B cell (primary cell): Measurements from ENCODE around the gene ZMIZ1. TPM values are rescaled to one million over a fixed set of nuclear protein-coding genes. Genes with fewer than 3 reads are reported as not detected.

Source experiments
- ATAC-seq: fragments of 200-7000 bp; cut with Tn5 transposase; one replicate; pipeline ENCODE4 v1.10.0; 2021; ENCODE audit warnings: low read depth, mild to moderate bottlenecking, moderate number of reproducible peaks, moderate library complexity
- CTCF ChIA-PET: fragments of 350-600 bp; sonication (Branson Sonifier 250); formaldehyde crosslinking; loops from one replicate; lab custom pipeline; 2021; ENCODE audit warnings: antibody characterized with exemption, inconsistent platforms; lab: Charles Lee
- POLR2A ChIA-PET: fragments of 350-600 bp; sonication (Branson Sonifier 250); formaldehyde crosslinking; loops from one replicate; lab custom pipeline; 2021; ENCODE audit warnings: antibody characterized with exemption; lab: Charles Lee
- DNase-seq: peaks from one replicate; pipeline ENCODE4 v3.0.0; 2013
- H2AFZ ChIP-seq: 2 replicates; pipeline ENCODE4 v1.6.1; 2012; ENCODE audit warnings: mild to moderate bottlenecking, low read depth, low read length; ENCODE audit not compliant: insufficient read depth, poor library complexity, severe bottlenecking
- H3K27ac ChIP-seq, 2 donors: 1 replicate in 1 of 2; 2 replicates in 1 of 2; pipeline ENCODE4 v1.5.1; 2012 to 2013; ENCODE audit warnings: low read length in 2 of 2, mild to moderate bottlenecking in 2 of 2, moderate library complexity in 1 of 2
- H3K27me3 ChIP-seq, 4 experiments: fragments of 200-600 bp in 1 of 4; sonication (generic) in 1 of 4; replicated peaks in 1 of 4; 1 replicate in 2 of 4; 2 replicates in 2 of 4; pipeline versions ENCODE4 v1.6.1 to v1.7.0; 2013 to 2016; ENCODE audit warnings: low read length in 3 of 4, mild to moderate bottlenecking in 2 of 4, mixed read lengths in 1 of 4, moderate library complexity in 1 of 4; ENCODE audit not compliant: insufficient read depth in 4 of 4, control insufficient read depth in 3 of 4; ENCODE audit errors: control extremely low read depth in 1 of 4
- H3K36me3 ChIP-seq, 2 experiments: replicated peaks in 1 of 2; 1 replicate in 1 of 2; 2 replicates in 1 of 2; pipeline versions ENCODE4 v1.6.1 to v1.7.1; 2013; ENCODE audit warnings: low read length in 1 of 2; ENCODE audit not compliant: insufficient read depth in 2 of 2, control insufficient read depth in 1 of 2; ENCODE audit errors: control extremely low read depth in 1 of 2, extremely low read depth in 1 of 2
- H3K4me1 ChIP-seq, 2 donors: fragments of 200-600 bp in 1 of 2; sonication (generic) in 1 of 2; 1 replicate in 1 of 2; 2 replicates in 1 of 2; pipeline versions ENCODE4 v1.5.1 to v1.6.1; 2013 to 2017; ENCODE audit warnings: low read length in 2 of 2; ENCODE audit not compliant: control insufficient read depth in 2 of 2, insufficient read depth in 2 of 2
- H3K4me2 ChIP-seq: replicated peaks from 2 replicates; pipeline ENCODE3; 2012; ENCODE audit warnings: mild to moderate bottlenecking, low read depth, low read length; ENCODE audit not compliant: poor library complexity, severe bottlenecking
- H3K4me3 ChIP-seq, 5 experiments: fragments of 200-600 bp in 1 of 5; sonication (generic) in 1 of 5; 1 replicate in 3 of 5; 2 replicates in 2 of 5; pipeline versions ENCODE4 v1.5.1 to v1.7.0; 2011 to 2016; ENCODE audit warnings: low read length in 4 of 5, mild to moderate bottlenecking in 4 of 5, low read depth in 2 of 5, control low read depth in 1 of 5, moderate library complexity in 1 of 5; ENCODE audit not compliant: insufficient read depth in 1 of 5; ENCODE audit errors: control extremely low read depth in 1 of 5, extremely low read depth in 1 of 5
- H3K79me2 ChIP-seq: fragments of 200-600 bp; sonication (generic); one replicate; pipeline ENCODE4 v1.6.0; 2016; ENCODE audit warnings: low read length; ENCODE audit not compliant: control insufficient read depth, insufficient read depth
- H3K9ac ChIP-seq: fragments of 200-600 bp; sonication (generic); 2 replicates; pipeline ENCODE4 v1.6.1; 2017; ENCODE audit warnings: mild to moderate bottlenecking, low read length, moderate library complexity
- H3K9me3 ChIP-seq, 3 donors: one replicate each; pipeline versions ENCODE4 v1.6.1 to v1.7.1; 2013; ENCODE audit warnings: low read length in 2 of 3; ENCODE audit not compliant: control insufficient read depth in 2 of 3, insufficient read depth in 1 of 3; ENCODE audit errors: control extremely low read depth in 1 of 3
- H4K20me1 ChIP-seq: 2 replicates; pipeline ENCODE4 v1.6.0; 2012; ENCODE audit warnings: mild to moderate bottlenecking, low read length; ENCODE audit not compliant: insufficient read depth, control insufficient read depth, poor library complexity, severe bottlenecking
- H3K27ac Mint-ChIP-seq: one replicate; pipeline ENCODE4 v1.8.0; 2021; ENCODE audit warnings: mixed read lengths
- H3K27me3 Mint-ChIP-seq: one replicate; pipeline ENCODE4 v1.8.0; 2021; ENCODE audit warnings: mixed read lengths
- H3K4me1 Mint-ChIP-seq: one replicate; pipeline ENCODE4 v1.8.0; 2021; ENCODE audit warnings: mixed read lengths
- H3K4me3 Mint-ChIP-seq: one replicate; pipeline ENCODE4 v1.8.0; 2021; ENCODE audit warnings: mixed read lengths
- H3K9me3 Mint-ChIP-seq: one replicate; pipeline ENCODE4 v1.8.0; 2022; ENCODE audit warnings: mixed read lengths; ENCODE audit not compliant: insufficient read depth
- EZH2 ChIP-seq: IDR thresholded peaks from 2 replicates; pipeline ENCODE4 v1.6.1; 2012; ENCODE audit warnings: borderline replicate concordance, low read depth, mild to moderate bottlenecking, moderate library complexity, low read length; ENCODE audit not compliant: insufficient read depth, poor library complexity, severe bottlenecking
- WGBS: methylation state at CpG from one replicate; pipeline ENCODE4 v1.1.5; 2013; ENCODE audit warnings: missing lambda C conversion rate; ENCODE audit not compliant: insufficient coverage; 5-methylcytosine and 5-hydroxymethylcytosine counted together
- intact Hi-C: fragments of 100-400 bp; cut with micrococcal nuclease; formaldehyde crosslinking; loops from one replicate; pipeline ENCODE4 v1.10.0; 2022
- polyA plus RNA-seq: library from polyadenylated mRNA; depleted of rRNA; stranded (reverse); fragments of >200 nt; gene quantifications from 2 replicates; pipeline ENCODE4 v1.2.3, GENCODE V29; 2012
- total RNA-seq, 2 donors: library from RNA; stranded (reverse); fragments of 120-200 nt in 1 of 2; gene quantifications; 1 replicate in 1 of 2; 2 replicates in 1 of 2; pipeline versions ENCODE4 v1.2.3 to v1.2.4, GENCODE V29; 2013 to 2022
- TF ChIP-seq, protein P1 (sequence below): fragments of 200-600 bp; IDR thresholded peaks from one replicate; pipeline ENCODE4 v1.8.0; 2022; ENCODE audit warnings: antibody characterized with exemption, mild to moderate bottlenecking

Gene ZMIZ1
- total and polyA plus RNA-seq, 2 donors (not counting 1 experiment from before 2014, with no cell fraction given): 14.3 to 64.9 TPM

DNA sequence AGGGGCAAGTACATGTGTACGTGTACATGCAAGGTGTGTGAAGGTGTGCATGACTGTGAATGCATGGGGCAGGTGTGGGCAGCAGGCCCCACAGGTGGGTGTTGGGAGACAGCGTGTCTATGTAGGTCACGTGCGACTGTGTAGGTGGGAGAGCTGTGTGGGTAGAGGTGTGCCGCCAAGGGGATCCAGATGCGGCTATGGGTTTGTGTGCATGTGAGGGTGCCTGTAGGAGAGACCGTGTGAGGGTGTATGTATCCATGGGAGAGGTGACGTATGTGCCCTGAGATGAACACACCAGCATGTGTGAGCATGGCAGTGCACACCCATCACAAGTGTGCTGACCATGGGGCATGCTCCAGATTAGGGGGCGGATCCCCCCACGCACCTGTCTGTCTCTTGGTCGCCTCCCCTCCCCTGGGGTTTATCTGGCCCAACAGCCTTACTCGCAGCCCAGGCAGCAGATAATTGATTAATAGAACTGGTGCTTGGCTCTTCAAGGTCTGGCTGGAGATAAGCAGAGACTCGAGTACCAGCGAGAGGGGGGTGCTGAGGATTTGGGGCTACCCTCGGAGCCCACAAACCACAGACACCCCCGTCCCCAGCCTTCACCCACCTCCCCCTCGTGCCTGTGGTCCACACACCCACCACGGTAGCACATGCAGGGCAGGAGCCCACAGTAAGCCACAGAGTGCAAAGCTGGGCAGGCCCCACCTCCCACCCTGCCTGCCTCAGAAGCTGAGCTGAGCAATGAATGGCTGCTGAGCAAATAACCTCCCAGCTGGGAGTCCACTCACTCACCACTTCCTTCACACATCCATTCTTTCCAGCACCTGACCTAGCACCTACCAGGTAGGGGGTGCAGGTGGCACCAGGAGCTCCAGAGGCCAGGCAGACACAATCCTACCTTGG, 41.4 kb upstream of the ZMIZ1 start:
- ChIA-PET POLR2A (no interaction called here), CTCF (no interaction called here)
- no peak overlapping the region for H3K27ac Mint-ChIP-seq
- H3K79me2 ChIP-seq: no peaks in the 10 kb centered on the region
- H3K4me3 ChIP-seq: no peak overlapping the region
- no peaks in the 10 kb centered on the region for H4K20me1 ChIP-seq
- no peaks in the 10 kb centered on the region for H3K36me3 ChIP-seq
- peaks cover 0 to 7% of the 10 kb centered on the region in 2 donors for H3K4me1 ChIP-seq
- no peak overlapping the region for H3K4me3 Mint-ChIP-seq
- DNase-seq (no peak), ATAC-seq (no peak)
- WGBS: 73% methylated on average over 8 of the region's 18 CpGs
- H3K27ac ChIP-seq: no peak overlapping the region
- H3K4me1 Mint-ChIP-seq: peaks cover 6% of the 10 kb centered on the region
- TF ChIP-seq, protein P1, sequence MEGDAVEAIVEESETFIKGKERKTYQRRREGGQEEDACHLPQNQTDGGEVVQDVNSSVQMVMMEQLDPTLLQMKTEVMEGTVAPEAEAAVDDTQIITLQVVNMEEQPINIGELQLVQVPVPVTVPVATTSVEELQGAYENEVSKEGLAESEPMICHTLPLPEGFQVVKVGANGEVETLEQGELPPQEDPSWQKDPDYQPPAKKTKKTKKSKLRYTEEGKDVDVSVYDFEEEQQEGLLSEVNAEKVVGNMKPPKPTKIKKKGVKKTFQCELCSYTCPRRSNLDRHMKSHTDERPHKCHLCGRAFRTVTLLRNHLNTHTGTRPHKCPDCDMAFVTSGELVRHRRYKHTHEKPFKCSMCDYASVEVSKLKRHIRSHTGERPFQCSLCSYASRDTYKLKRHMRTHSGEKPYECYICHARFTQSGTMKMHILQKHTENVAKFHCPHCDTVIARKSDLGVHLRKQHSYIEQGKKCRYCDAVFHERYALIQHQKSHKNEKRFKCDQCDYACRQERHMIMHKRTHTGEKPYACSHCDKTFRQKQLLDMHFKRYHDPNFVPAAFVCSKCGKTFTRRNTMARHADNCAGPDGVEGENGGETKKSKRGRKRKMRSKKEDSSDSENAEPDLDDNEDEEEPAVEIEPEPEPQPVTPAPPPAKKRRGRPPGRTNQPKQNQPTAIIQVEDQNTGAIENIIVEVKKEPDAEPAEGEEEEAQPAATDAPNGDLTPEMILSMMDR: no peak
- TF ChIP-seq EZH2: no peak
- no peak overlapping the region for H3K4me2 ChIP-seq
- H3K27me3 ChIP-seq: peaks cover 0 to 8% (median 0%) of the 10 kb centered on the region in 4 experiments
- intact Hi-C loops: no loop called here
- no peak overlapping the region for H2AFZ ChIP-seq
- peaks cover 30% of the 10 kb centered on the region for H3K27me3 Mint-ChIP-seq
- no peaks in the 10 kb centered on the region for H3K9me3 ChIP-seq
- no peak overlapping the region for H3K9ac ChIP-seq
- no peaks in the 10 kb centered on the region for H3K9me3 Mint-ChIP-seq

DNA sequence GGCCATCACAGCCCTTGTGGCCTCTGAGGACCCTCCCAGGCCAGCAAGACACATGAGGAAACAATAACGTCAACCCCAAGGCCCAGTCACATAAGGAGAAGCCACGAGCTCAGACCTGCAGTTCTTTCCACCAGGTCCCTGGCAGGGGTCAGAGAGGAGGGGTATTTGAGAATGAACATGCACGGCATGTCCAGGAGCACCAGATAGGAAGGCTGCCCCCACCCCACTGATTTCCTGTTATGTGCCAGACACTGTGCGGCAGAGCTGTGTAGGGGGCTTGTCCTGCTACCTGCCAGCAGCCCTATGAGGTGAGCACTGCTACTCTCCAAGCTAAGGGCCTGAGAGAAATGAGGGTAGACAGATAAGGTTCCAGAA, 40.7 kb upstream of the ZMIZ1 start:
- ATAC-seq: no peak
- H3K27ac Mint-ChIP-seq: no peak overlapping the region

More for the DNA sequence above, 40.7 kb upstream of the ZMIZ1 start:
- Histone ChIP-seq H3K27me3 (peaks cover 0 to 8% (median 0%) of the 10 kb centered on the region in 4 experiments), H4K20me1 (no peaks in the 10 kb centered on the region), H2AFZ (no peak overlapping the region), H3K36me3 (no peaks in the 10 kb centered on the region), H3K4me2 (no peak overlapping the region), H3K9ac (no peak overlapping the region), H3K27ac (no peak overlapping the region), H3K79me2 (no peaks in the 10 kb centered on the region), H3K9me3 (no peaks in the 10 kb centered on the region), H3K4me3 (no peak overlapping the region), H3K4me1 (peaks cover 0 to 6% of the 10 kb centered on the region in 2 donors)
- Mint-ChIP-seq H3K27me3 (peaks cover 34% of the 10 kb centered on the region), H3K4me3 (no peak overlapping the region), H3K9me3 (no peaks in the 10 kb centered on the region), H3K4me1 (peaks cover 3% of the 10 kb centered on the region)
- WGBS: 80% methylated on average over 1 of the region's 4 CpGs
- POLR2A ChIA-PET: no interaction called here
- no peak for DNase-seq
- intact Hi-C loops: no loop called here
- CTCF ChIA-PET: interaction anchor here (0.5 kb wide), 1 partner anchor 17 kb away, joined by 4 read pairs; no protein-coding TSS in a partner anchor
- TF ChIP-seq EZH2: no peak
- TF ChIP-seq, protein P1: no peak
